Measurements from ENCODE around the gene CATSPERZ. TPM values are rescaled to one million over a fixed set of nuclear protein-coding genes. Genes with fewer than 3 reads are reported as not detected.
A peak's percentile ranks its signal among the peaks of the same experiment; 100 is the strongest.

Gene CATSPERZ
- total RNA-seq, 2 donors from 2014 or later = 0.56 TPM; not detected in 1

GRCh38 chr11:64252003-64252872 lies 47.9 kb upstream of the CATSPERZ start:
- no peaks in the 10 kb centered on the region for H3K9me3 ChIP-seq
- peak; percentile 92 for DNase-seq
- intact Hi-C loops (cut with DNase I) = no loop called here
- peak overlapping the region; percentile 97 for H3K4me3 ChIP-seq
- H3K4me1 ChIP-seq = peaks cover 9% of the 10 kb centered on the region
- no peak for TF ChIP-seq CTCF (IDR thresholded peaks at IDR 0.05)
- peak overlapping the region; percentile 80 for H3K27ac ChIP-seq
- H3K9ac ChIP-seq (ENCODE audit: low read depth in 2 of 2, low read length in 2 of 2) = peak overlapping the region; percentile 89 to 91
- peaks cover 5% of the 10 kb centered on the region for H3K36me3 ChIP-seq
- H3K27me3 ChIP-seq = no peaks in the 10 kb centered on the region

GRCh38 chr11:64253043-64253442 lies 47.1 kb upstream of the CATSPERZ start:
- intact Hi-C loops (cut with DNase I) = no loop called here
- Histone ChIP-seq H3K36me3 (peaks cover 5% of the 10 kb centered on the region), H3K27me3 (no peaks in the 10 kb centered on the region), H3K9ac (ENCODE audit: low read depth in 2 of 2, low read length in 2 of 2) (peak overlapping the region; percentile 8 to 89), H3K4me3 (peak overlapping the region; percentile 97), H3K27ac (peak overlapping the region; percentile 80), H3K4me1 (peaks cover 9% of the 10 kb centered on the region), H3K9me3 (no peaks in the 10 kb centered on the region)
- no peak for DNase-seq
- TF ChIP-seq CTCF (IDR thresholded peaks at IDR 0.05) = no peak

GRCh38 chr11:64253481-64253880 lies 46.7 kb upstream of the CATSPERZ start:
- peak overlapping the region in 1 of 2 donors; percentile 14 for H3K9ac ChIP-seq (ENCODE audit: low read depth in 2 of 2, low read length in 2 of 2)
- H3K27me3 ChIP-seq = no peaks in the 10 kb centered on the region
- no peaks in the 10 kb centered on the region for H3K9me3 ChIP-seq
- intact Hi-C loops (cut with DNase I) = no loop called here
- no peak overlapping the region for H3K4me3 ChIP-seq
- peaks cover 5% of the 10 kb centered on the region for H3K36me3 ChIP-seq
- no peak for DNase-seq
- H3K27ac ChIP-seq = no peak overlapping the region
- peaks cover 9% of the 10 kb centered on the region for H3K4me1 ChIP-seq
- no peak for TF ChIP-seq CTCF (IDR thresholded peaks at IDR 0.05)

GRCh38 chr11:64254326-64254725 lies 45.8 kb upstream of the CATSPERZ start:
- no peak for TF ChIP-seq CTCF (IDR thresholded peaks at IDR 0.05)
- intact Hi-C loops (cut with DNase I) = no loop called here
- DNase-seq = no peak
- no peak overlapping the region for H3K9ac ChIP-seq (ENCODE audit: low read depth in 2 of 2, low read length in 2 of 2)
- no peaks in the 10 kb centered on the region for H3K27me3 ChIP-seq
- no peaks in the 10 kb centered on the region for H3K9me3 ChIP-seq
- H3K36me3 ChIP-seq = peaks cover 12% of the 10 kb centered on the region
- peaks cover 9% of the 10 kb centered on the region for H3K4me1 ChIP-seq
- no peak overlapping the region for H3K4me3 ChIP-seq
- H3K27ac ChIP-seq = no peak overlapping the region

GRCh38 chr11:64255135-64256128 lies 44.7 kb upstream of the CATSPERZ start:
- Histone ChIP-seq H3K27ac (no peak overlapping the region), H3K9me3 (no peaks in the 10 kb centered on the region), H3K36me3 (peaks cover 14% of the 10 kb centered on the region), H3K4me1 (peaks cover 9% of the 10 kb centered on the region), H3K9ac (ENCODE audit: low read depth in 2 of 2, low read length in 2 of 2) (no peak overlapping the region), H3K27me3 (no peaks in the 10 kb centered on the region), H3K4me3 (no peak overlapping the region)
- intact Hi-C loops (cut with DNase I) = no loop called here
- no peak for DNase-seq
- no peak for TF ChIP-seq CTCF (IDR thresholded peaks at IDR 0.05)
